ENCODE measurements around the gene ISM1.

DNA sequence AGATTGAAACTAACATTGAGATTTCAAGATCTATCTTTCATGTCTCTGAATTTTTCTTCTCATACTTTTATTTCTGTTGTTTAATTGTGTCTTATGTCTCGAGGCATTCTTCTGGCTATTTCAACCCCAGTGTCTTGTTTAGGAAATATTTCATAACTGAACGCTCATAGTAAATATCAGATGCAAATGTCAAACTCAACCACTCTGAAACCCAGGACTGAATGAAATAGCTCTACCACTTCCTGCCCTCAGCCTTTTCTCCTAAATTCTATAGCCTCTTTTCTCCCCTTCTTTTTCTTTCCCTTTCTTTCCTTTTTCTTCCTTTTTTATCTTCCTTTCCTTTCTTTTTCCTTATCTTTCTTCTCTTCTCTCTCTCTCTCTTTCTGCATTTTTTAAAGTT lies 7.7 kb downstream of the ISM1 start:
- TF ChIP-seq, protein P1, sequence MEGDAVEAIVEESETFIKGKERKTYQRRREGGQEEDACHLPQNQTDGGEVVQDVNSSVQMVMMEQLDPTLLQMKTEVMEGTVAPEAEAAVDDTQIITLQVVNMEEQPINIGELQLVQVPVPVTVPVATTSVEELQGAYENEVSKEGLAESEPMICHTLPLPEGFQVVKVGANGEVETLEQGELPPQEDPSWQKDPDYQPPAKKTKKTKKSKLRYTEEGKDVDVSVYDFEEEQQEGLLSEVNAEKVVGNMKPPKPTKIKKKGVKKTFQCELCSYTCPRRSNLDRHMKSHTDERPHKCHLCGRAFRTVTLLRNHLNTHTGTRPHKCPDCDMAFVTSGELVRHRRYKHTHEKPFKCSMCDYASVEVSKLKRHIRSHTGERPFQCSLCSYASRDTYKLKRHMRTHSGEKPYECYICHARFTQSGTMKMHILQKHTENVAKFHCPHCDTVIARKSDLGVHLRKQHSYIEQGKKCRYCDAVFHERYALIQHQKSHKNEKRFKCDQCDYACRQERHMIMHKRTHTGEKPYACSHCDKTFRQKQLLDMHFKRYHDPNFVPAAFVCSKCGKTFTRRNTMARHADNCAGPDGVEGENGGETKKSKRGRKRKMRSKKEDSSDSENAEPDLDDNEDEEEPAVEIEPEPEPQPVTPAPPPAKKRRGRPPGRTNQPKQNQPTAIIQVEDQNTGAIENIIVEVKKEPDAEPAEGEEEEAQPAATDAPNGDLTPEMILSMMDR (IDR thresholded peaks at IDR 0.05; ENCODE audit: low read depth, low read length) = no peak
- TF ChIP-seq EZH2phosphoT487 (IDR thresholded peaks at IDR 0.05; ENCODE audit: low read depth) = no peak

Data from OCI-LY3 (cell line).